Fibroblast of skin of back (primary cell): ENCODE measurements around the gene FAM171A1.

ENCODE experiments used
- DNase-seq: peaks from one replicate; pipeline ENCODE4 v3.0.0-alpha.2; 2013

FAM171A1 gene

DNA sequence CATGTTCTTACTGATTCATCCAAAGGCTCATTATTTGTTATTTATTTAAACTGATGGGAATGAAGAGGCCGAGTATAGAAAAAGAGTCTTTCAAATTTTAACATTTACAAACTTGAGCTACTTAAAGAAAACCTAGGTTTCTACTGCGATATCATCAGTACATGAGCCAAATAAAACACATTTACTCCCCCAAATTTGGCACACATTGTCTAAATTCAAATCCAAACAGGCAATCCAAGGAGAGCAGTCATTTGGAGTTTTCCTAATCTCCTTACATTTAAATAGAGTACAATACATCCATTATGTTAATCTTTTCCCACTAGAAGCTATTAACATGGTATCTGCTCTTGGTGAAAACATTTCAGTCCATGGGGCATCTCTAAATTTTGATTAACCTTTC is 204.8 kb downstream of the FAM171A1 start:
- no peak for DNase-seq

- peak; percentile 8 for DNase-seq
Observed at GRCh38 chr10:15163253-15163828, 207.7 kb downstream of the FAM171A1 start.
